NCI-H69 (cell line): ENCODE measurements around the gene UBASH3B.
A peak's percentile ranks its signal among the peaks of the same experiment; 100 is the strongest.

Source experiments
- DNase-seq: peaks from one replicate; lab custom pipeline; 2025; lab: John Stamatoyannopoulos, UW

The UBASH3B gene

GRCh38 chr11:122676638-122677037 is 21.1 kb downstream of the UBASH3B start:
- DNase-seq = no peak

- no peak for DNase-seq
These were observed 21.7 kb downstream of the UBASH3B start for GRCh38 chr11:122677256-122677655.

GRCh38 chr11:122678406-122678805 is 22.9 kb downstream of the UBASH3B start:
- no peak for DNase-seq

GRCh38 chr11:122679466-122679865 is 23.9 kb downstream of the UBASH3B start:
- no peak for DNase-seq

GRCh38 chr11:122681070-122681469 is 25.5 kb downstream of the UBASH3B start:
- no peak for DNase-seq

GRCh38 chr11:122681735-122682134 is 26.2 kb downstream of the UBASH3B start:
- peak; percentile 13 for DNase-seq

- no peak for DNase-seq
These were observed 26.9 kb downstream of the UBASH3B start for GRCh38 chr11:122682464-122682863.

- DNase-seq = no peak
These were observed 29.5 kb downstream of the UBASH3B start for GRCh38 chr11:122685041-122685440.

GRCh38 chr11:122686111-122686510 is 30.6 kb downstream of the UBASH3B start:
- no peak for DNase-seq

- no peak for DNase-seq
These were observed 34.9 kb downstream of the UBASH3B start for GRCh38 chr11:122690384-122690783.

- DNase-seq = no peak
These were observed 35.5 kb downstream of the UBASH3B start for GRCh38 chr11:122690801-122691548.

- no peak for DNase-seq
These were observed 36.1 kb downstream of the UBASH3B start for GRCh38 chr11:122691549-122692150.

GRCh38 chr11:122692444-122692843 is 36.9 kb downstream of the UBASH3B start:
- DNase-seq = no peak

GRCh38 chr11:122695076-122695615 is 39.6 kb downstream of the UBASH3B start:
- DNase-seq = no peak

- no peak for DNase-seq
These were observed 41.1 kb downstream of the UBASH3B start for GRCh38 chr11:122696662-122697061.

GRCh38 chr11:122697636-122698167 is 42.2 kb downstream of the UBASH3B start:
- DNase-seq = no peak

- DNase-seq = no peak
These were observed 42.9 kb downstream of the UBASH3B start for GRCh38 chr11:122698392-122698791.

- no peak for DNase-seq
These were observed 45.1 kb downstream of the UBASH3B start for GRCh38 chr11:122700666-122701065.

- no peak for DNase-seq
These were observed 45.6 kb downstream of the UBASH3B start for GRCh38 chr11:122701143-122701542.

- DNase-seq = no peak
These were observed 48.2 kb downstream of the UBASH3B start for GRCh38 chr11:122703541-122704272.

GRCh38 chr11:122705396-122705795 is 49.9 kb downstream of the UBASH3B start:
- DNase-seq = no peak

GRCh38 chr11:122706291-122707088 is 51.0 kb downstream of the UBASH3B start:
- DNase-seq = no peak
